Natural killer cell (primary cell): ENCODE data around the gene TJAP1. TPM values are rescaled to one million over a fixed set of nuclear protein-coding genes. Genes with fewer than 3 reads are reported as not detected.
"Not testable (repeated sequence)": the region's sequence is repeated elsewhere in the genome, so short reads cannot be mapped to it uniquely, and the experiment has no call there.

Source experiments
- ATAC-seq, 3 donors: fragments of 150-1000 bp in 2 of 3; fragments of 200-7000 bp in 1 of 3; cut with Tn5 transposase; 1 replicate in 1 of 3; 2 replicates in 2 of 3; pipeline ENCODE4 v1.10.0; 2021; ENCODE audit warnings: mild to moderate bottlenecking in 2 of 3, moderate library complexity in 2 of 3
- DNase-seq, 2 donors: peaks; one replicate each; pipeline versions ENCODE4 v3.0.0 to v3.0.0-alpha.2; 2013 to 2021; ENCODE audit warnings: mixed read lengths in 1 of 2
- H3K27ac ChIP-seq: one replicate; pipeline ENCODE4 v1.5.1; 2013; ENCODE audit warnings: mild to moderate bottlenecking, low read length
- H3K27me3 ChIP-seq: one replicate; pipeline ENCODE4 v1.6.1; 2013; ENCODE audit warnings: low read length; ENCODE audit not compliant: control insufficient read depth, insufficient read depth
- H3K36me3 ChIP-seq: one replicate; pipeline ENCODE4 v1.6.1; 2013; ENCODE audit warnings: low read length; ENCODE audit not compliant: control insufficient read depth, insufficient read depth
- H3K4me1 ChIP-seq: one replicate; pipeline ENCODE4 v1.6.1; 2013; ENCODE audit warnings: low read length; ENCODE audit not compliant: control insufficient read depth, insufficient read depth
- H3K4me3 ChIP-seq: one replicate; pipeline ENCODE4 v1.5.1; 2013; ENCODE audit warnings: low read length
- H3K9me3 ChIP-seq: one replicate; pipeline ENCODE4 v1.6.1; 2013; ENCODE audit warnings: low read length; ENCODE audit not compliant: control insufficient read depth, insufficient read depth
- H3K27ac Mint-ChIP-seq, 2 donors: one replicate each; pipeline ENCODE4 v1.8.0; 2022; ENCODE audit warnings: mild to moderate bottlenecking in 2 of 2, mixed read lengths in 2 of 2, moderate library complexity in 1 of 2
- H3K27me3 Mint-ChIP-seq, 2 donors: one replicate each; pipeline ENCODE4 v1.8.0; 2022; ENCODE audit warnings: low read depth in 2 of 2, mixed read lengths in 2 of 2
- H3K36me3 Mint-ChIP-seq: one replicate; pipeline ENCODE4 v1.8.0; 2022; ENCODE audit warnings: mixed read lengths
- H3K4me1 Mint-ChIP-seq, 2 donors: one replicate each; pipeline ENCODE4 v1.8.0; 2022; ENCODE audit warnings: mixed read lengths in 2 of 2
- H3K4me3 Mint-ChIP-seq: one replicate; pipeline ENCODE4 v1.8.0; 2022; ENCODE audit warnings: mild to moderate bottlenecking, moderate library complexity, mixed read lengths
- H3K9me3 Mint-ChIP-seq, 2 donors: one replicate each; pipeline ENCODE4 v1.8.0; 2022; ENCODE audit warnings: mixed read lengths in 2 of 2
- CTCF ChIP-seq: fragments of 200-600 bp; IDR thresholded peaks from one replicate; pipeline ENCODE4 v1.8.0; 2022; ENCODE audit warnings: antibody characterized with exemption
- WGBS: methylation state at CpG from one replicate; pipeline ENCODE4 v1.1.7; 2013; ENCODE audit warnings: missing lambda C conversion rate; ENCODE audit not compliant: insufficient coverage; 5-methylcytosine and 5-hydroxymethylcytosine counted together
- intact Hi-C: fragments of 100-400 bp; cut with micrococcal nuclease; formaldehyde crosslinking; loops from one replicate; pipeline ENCODE4 v1.14.2; 2022
- total RNA-seq, 4 donors: library from RNA; stranded (reverse); fragments of 120-200 nt in 1 of 4; gene quantifications; one replicate each; pipeline versions ENCODE4 v1.2.3 to v1.2.4, GENCODE V29; 2013 to 2022

The TJAP1 gene
- total RNA-seq, 3 donors from 2014 or later (not counting 1 experiment from before 2014, with no cell fraction given) = 26.7 to 33.8 (median 29.9) TPM

GRCh38 chr6:43497689-43498088 lies 20.3 kb downstream of the TJAP1 start:
- 99% methylated on average over 12 of the region's 12 CpGs for WGBS
- H3K36me3 Mint-ChIP-seq = no peaks in the 10 kb centered on the region

GRCh38 chr6:43498291-43498690 lies 20.9 kb downstream of the TJAP1 start:
- H3K4me3 ChIP-seq, intact Hi-C loops, H3K36me3 Mint-ChIP-seq, H3K4me3 Mint-ChIP-seq, DNase-seq, H3K27ac ChIP-seq, H3K27me3 ChIP-seq, H3K27me3 Mint-ChIP-seq, ATAC-seq, H3K27ac Mint-ChIP-seq, H3K9me3 ChIP-seq, H3K9me3 Mint-ChIP-seq: not testable (repeated sequence)
- 96% methylated on average over 5 of the region's 5 CpGs for WGBS
- Histone ChIP-seq H3K36me3 (peaks cover 44% of the 10 kb centered on the region), H3K4me1 (peaks cover 19% of the 10 kb centered on the region)
- peaks cover 20% of the 10 kb centered on the region in 2 donors for H3K4me1 Mint-ChIP-seq

More at GRCh38 chr6:43497689-43498088, 20.3 kb downstream of the TJAP1 start:
- Mint-ChIP-seq H3K4me1 (peaks cover 20% of the 10 kb centered on the region in 2 donors), H3K4me3 (no peak overlapping the region), H3K27me3 (no peaks in the 10 kb centered on the region), H3K27ac (no peak overlapping the region), H3K9me3 (no peaks in the 10 kb centered on the region)
- Histone ChIP-seq H3K27me3 (no peaks in the 10 kb centered on the region), H3K9me3 (no peaks in the 10 kb centered on the region), H3K4me1 (peaks cover 19% of the 10 kb centered on the region), H3K27ac (no peak overlapping the region), H3K4me3 (no peak overlapping the region), H3K36me3 (peaks cover 39% of the 10 kb centered on the region)
- no peak for DNase-seq
- intact Hi-C loops = no loop called here
- no peak for TF ChIP-seq CTCF
- ATAC-seq = no peak

- WGBS = 98% methylated on average over 12 of the region's 12 CpGs
- Histone ChIP-seq H3K9me3 (no peaks in the 10 kb centered on the region), H3K27ac (no peak overlapping the region), H3K36me3 (peaks cover 50% of the 10 kb centered on the region), H3K4me1 (peaks cover 18% of the 10 kb centered on the region), H3K27me3 (no peaks in the 10 kb centered on the region), H3K4me3 (no peak overlapping the region)
- no peaks in the 10 kb centered on the region for H3K36me3 Mint-ChIP-seq
- no peak for ATAC-seq
- H3K27ac Mint-ChIP-seq = no peak overlapping the region
- no peaks in the 10 kb centered on the region for H3K9me3 Mint-ChIP-seq
- H3K27me3 Mint-ChIP-seq = no peaks in the 10 kb centered on the region
- peaks cover 15% of the 10 kb centered on the region in 2 donors for H3K4me1 Mint-ChIP-seq
- TF ChIP-seq CTCF = no peak
- intact Hi-C loops = no loop called here
- no peak overlapping the region for H3K4me3 Mint-ChIP-seq
- no peak for DNase-seq
These were observed 21.9 kb downstream of the TJAP1 start for GRCh38 chr6:43499028-43499815.

GRCh38 chr6:43500921-43501320 lies 23.6 kb downstream of the TJAP1 start:
- intact Hi-C loops = loop anchor here (10.0 kb wide), 1 partner anchor 266 kb away; no protein-coding TSS in a partner anchor
- peaks cover 61% of the 10 kb centered on the region for H3K36me3 ChIP-seq
- TF ChIP-seq CTCF = no peak
- H3K4me3 ChIP-seq = no peak overlapping the region
- H3K4me1 ChIP-seq = peaks cover 1% of the 10 kb centered on the region
- Mint-ChIP-seq H3K4me3 (no peak overlapping the region), H3K27ac (peak overlapping the region in 1 of 2 donors; percentile 41), H3K27me3 (no peaks in the 10 kb centered on the region), H3K36me3 (no peaks in the 10 kb centered on the region), H3K4me1 (peaks cover under 1 to 1% of the 10 kb centered on the region in 2 donors), H3K9me3 (no peaks in the 10 kb centered on the region)
- no peak overlapping the region for H3K27ac ChIP-seq
- 97% methylated on average over 3 of the region's 3 CpGs for WGBS
- DNase-seq (no peak), ATAC-seq (no peak)
- H3K27me3 ChIP-seq = no peaks in the 10 kb centered on the region
- no peaks in the 10 kb centered on the region for H3K9me3 ChIP-seq
